Progenitor cell of endocrine pancreas (in vitro differentiated cells): ENCODE measurements around the gene XYLT2. TPM values are rescaled to one million over a fixed set of nuclear protein-coding genes. Genes with fewer than 3 reads are reported as not detected.
"Not testable (repeated sequence)": the region's sequence is repeated elsewhere in the genome, so short reads cannot be mapped to it uniquely, and the experiment has no call there.

Source experiments
- DNase-seq: peaks from one replicate; pipeline ENCODE4 v3.0.0; 2021; ENCODE audit warnings: low spot score; ENCODE audit not compliant: unreplicated experiment
- H3K27ac Mint-ChIP-seq: 2 replicates; pipeline ENCODE4 v1.8.0; 2021; ENCODE audit warnings: mild to moderate bottlenecking, moderate library complexity, mixed read lengths
- H3K27me3 Mint-ChIP-seq: 2 replicates; pipeline ENCODE4 v1.8.0; 2021; ENCODE audit warnings: mixed read lengths
- H3K36me3 Mint-ChIP-seq: 2 replicates; pipeline ENCODE4 v1.8.0; 2022; ENCODE audit warnings: mixed read lengths; ENCODE audit not compliant: insufficient read depth
- H3K4me1 Mint-ChIP-seq: 2 replicates; pipeline ENCODE4 v1.8.0; 2021; ENCODE audit warnings: low read depth, mixed read lengths
- H3K4me3 Mint-ChIP-seq: 2 replicates; pipeline ENCODE4 v1.8.0; 2021; ENCODE audit warnings: low read depth, mild to moderate bottlenecking, moderate library complexity, mixed read lengths
- H3K9me3 Mint-ChIP-seq: 2 replicates; pipeline ENCODE4 v1.8.0; 2021; ENCODE audit warnings: low read depth, mixed read lengths
- CTCF ChIP-seq: fragments of 200-600 bp; sonication (generic); IDR thresholded peaks from one replicate; pipeline ENCODE4 v1.5.0; 2021; ENCODE audit warnings: antibody characterized with exemption, mild to moderate bottlenecking; ENCODE audit not compliant: unreplicated experiment
- total RNA-seq: library from RNA; stranded (reverse); gene quantifications from 2 replicates; pipeline ENCODE4 v1.2.1, GENCODE V29; 2021

Gene XYLT2
- total RNA-seq, 1 donor from 2014 or later, result 28.6 TPM

DNA sequence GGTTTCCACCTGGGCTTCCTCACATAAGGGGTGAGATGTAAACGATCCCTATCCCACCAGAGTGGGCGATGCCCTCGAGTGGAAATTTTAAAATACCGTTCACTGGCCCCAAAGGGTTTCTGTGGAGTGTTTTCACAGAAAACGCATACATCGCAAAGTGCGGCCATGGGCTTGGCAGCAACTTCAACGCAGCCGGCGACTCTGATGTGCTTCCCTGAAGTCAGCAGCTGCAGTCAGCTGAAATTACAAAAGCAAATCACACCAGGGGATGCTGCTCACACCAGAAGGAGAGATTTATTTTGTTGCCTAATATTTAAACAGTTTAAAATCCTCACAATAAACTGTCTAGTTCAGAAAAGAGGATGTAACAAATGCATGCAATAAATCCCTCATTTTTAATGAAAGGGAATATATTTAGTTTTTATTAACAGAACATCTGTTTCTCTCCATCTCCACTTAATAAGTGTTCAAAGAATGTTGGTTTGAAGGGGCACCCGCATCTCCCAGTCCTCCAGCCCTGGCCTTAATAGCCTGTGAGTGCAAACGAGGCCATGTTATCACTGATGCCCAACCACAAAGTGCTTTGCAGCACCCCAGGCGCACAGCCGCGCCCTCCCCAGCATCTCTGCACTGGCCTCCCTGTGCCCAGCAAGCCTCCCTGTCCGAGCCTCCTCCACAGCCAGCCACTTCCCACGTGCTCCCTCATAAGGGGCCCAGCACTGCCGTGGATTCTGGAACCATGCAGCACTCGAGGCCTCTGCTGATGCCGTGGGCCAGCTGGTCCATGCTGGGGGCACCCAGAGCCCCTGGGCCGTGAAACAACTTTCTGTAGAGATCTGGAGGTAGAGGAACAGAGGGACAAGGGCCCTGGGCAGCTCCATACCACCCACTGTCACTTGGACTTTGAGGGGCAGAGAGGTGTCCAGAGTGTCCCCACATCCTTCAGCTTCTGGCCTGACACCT lies 17.3 kb upstream of the XYLT2 start:
- Mint-ChIP-seq H3K9me3 (no peaks in the 10 kb centered on the region), H3K27me3 (peaks cover 27% of the 10 kb centered on the region), H3K27ac (no peak overlapping the region), H3K4me1 (peaks cover 6% of the 10 kb centered on the region), H3K36me3 (no peaks in the 10 kb centered on the region), H3K4me3 (no peak overlapping the region)
- no peak for DNase-seq
- no peak for TF ChIP-seq CTCF

- H3K4me3 Mint-ChIP-seq, result no peak overlapping the region
- peaks cover 24% of the 10 kb centered on the region for H3K27me3 Mint-ChIP-seq
- H3K4me1 Mint-ChIP-seq, result peaks cover 6% of the 10 kb centered on the region
- no peak for TF ChIP-seq CTCF
- no peaks in the 10 kb centered on the region for H3K9me3 Mint-ChIP-seq
- no peak overlapping the region for H3K27ac Mint-ChIP-seq
- no peak for DNase-seq
- H3K36me3 Mint-ChIP-seq, result no peaks in the 10 kb centered on the region
Observed at GRCh38 chr17:50329716-50330115, 16.2 kb upstream of the XYLT2 start.

DNA sequence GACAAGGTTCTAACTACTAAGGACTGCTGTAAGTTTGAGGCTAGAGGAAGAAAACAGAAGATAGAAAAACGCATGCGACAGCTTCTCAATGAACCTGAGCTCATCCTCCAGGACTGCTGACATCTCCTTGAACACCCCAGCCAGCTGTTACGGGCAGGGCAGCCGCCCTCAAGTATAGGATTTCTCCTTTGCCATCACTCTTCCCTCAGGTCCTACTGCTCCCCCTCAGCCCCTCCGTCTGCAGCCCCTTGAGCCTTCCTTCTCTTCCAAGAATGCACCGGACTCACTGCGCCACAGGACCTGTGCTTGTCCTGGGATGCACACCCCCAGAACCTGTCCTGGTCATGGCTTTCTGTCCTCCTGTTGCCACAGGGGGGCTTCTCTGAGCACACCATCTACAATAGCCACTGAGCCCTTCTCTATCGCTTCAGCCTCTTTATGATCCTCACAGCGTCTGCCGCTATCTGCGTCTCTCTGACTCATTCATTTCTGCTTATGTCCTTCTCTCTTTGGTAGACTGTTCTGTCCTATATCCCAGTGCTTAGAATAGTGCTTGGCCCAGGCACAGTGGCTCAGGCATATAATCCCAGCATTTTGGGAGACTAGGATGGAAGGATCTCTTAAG lies 15.7 kb upstream of the XYLT2 start:
- peaks cover 6% of the 10 kb centered on the region for H3K4me1 Mint-ChIP-seq
- no peak overlapping the region for H3K4me3 Mint-ChIP-seq
- TF ChIP-seq CTCF, result no peak
- H3K9me3 Mint-ChIP-seq, result no peaks in the 10 kb centered on the region
- peaks cover 24% of the 10 kb centered on the region for H3K27me3 Mint-ChIP-seq
- no peak overlapping the region for H3K27ac Mint-ChIP-seq
- DNase-seq, result no peak
- H3K36me3 Mint-ChIP-seq, result no peaks in the 10 kb centered on the region

GRCh38 chr17:50331085-50331791 lies 14.7 kb upstream of the XYLT2 start:
- Mint-ChIP-seq H3K4me1 (peaks cover 6% of the 10 kb centered on the region), H3K36me3 (no peaks in the 10 kb centered on the region), H3K27me3 (peaks cover 20% of the 10 kb centered on the region), H3K9me3 (no peaks in the 10 kb centered on the region), H3K27ac (no peak overlapping the region), H3K4me3 (no peak overlapping the region)
- no peak for TF ChIP-seq CTCF
- DNase-seq, result no peak

DNA sequence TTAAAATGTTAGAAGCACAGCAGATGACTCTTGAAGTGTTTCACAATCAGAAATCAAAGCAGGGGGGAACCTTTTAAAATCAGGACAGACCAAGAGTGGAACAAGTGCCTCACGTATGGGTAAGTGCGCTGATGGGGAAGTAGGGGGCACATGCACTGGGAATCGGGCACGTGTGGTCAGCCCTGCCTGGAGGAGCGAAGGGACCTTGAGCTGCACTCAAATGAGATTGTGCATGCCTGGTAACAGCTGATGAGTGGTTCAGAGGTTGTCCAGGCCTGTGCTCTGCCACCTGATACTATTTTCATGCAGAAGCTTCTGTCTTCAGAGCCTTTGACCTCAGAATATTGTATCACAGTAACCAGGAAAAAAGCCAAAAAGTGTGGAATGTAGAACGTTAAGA lies 13.7 kb upstream of the XYLT2 start:
- no peaks in the 10 kb centered on the region for H3K4me1 Mint-ChIP-seq
- no peak for TF ChIP-seq CTCF
- H3K4me3 Mint-ChIP-seq, result no peak overlapping the region
- no peaks in the 10 kb centered on the region for H3K9me3 Mint-ChIP-seq
- DNase-seq, result no peak
- H3K27ac Mint-ChIP-seq, result no peak overlapping the region
- H3K27me3 Mint-ChIP-seq, result peaks cover 17% of the 10 kb centered on the region
- no peaks in the 10 kb centered on the region for H3K36me3 Mint-ChIP-seq

DNA sequence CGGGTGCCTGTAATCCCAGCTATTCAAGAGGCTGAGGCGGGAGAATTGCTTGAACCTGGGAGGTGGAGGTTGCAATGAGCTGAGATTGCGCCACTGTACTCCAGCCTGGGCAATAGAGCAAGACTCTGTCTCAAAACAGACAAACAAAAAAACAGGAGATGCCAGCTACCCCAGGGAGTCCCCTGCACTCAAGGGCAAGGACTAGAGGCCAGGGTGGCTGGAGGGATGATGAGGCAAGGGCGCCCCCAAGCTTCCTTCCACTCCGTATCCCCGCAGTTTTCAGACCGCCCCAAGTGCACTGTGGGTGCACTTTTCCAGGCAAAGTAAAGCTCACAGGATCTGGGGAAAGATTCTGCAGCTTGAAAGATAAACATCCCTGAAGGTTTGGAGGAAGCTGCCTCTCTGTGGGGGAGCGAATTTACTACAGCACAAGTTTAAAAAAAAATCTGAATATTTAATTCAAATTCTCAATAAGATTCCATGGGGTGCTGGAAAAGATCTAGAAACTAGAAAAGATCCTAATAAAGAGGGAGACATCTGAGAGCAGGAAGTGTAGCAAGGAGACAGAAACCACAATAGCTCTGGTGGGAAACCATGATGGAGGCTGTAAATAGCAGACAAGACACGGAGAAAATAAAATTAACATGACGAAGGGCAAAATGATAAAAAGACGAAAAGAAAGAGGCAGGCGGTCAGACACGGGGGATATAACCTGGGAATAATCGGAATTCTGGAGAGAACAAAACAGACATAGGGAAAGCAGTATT lies 12.5 kb upstream of the XYLT2 start:
- not testable (repeated sequence) for H3K9me3 Mint-ChIP-seq, DNase-seq, H3K4me3 Mint-ChIP-seq, H3K4me1 Mint-ChIP-seq, H3K36me3 Mint-ChIP-seq, H3K27ac Mint-ChIP-seq
- peaks cover 17% of the 10 kb centered on the region for H3K27me3 Mint-ChIP-seq
